Measurements from ENCODE around the gene PADI3.

Gene PADI3, protein sequence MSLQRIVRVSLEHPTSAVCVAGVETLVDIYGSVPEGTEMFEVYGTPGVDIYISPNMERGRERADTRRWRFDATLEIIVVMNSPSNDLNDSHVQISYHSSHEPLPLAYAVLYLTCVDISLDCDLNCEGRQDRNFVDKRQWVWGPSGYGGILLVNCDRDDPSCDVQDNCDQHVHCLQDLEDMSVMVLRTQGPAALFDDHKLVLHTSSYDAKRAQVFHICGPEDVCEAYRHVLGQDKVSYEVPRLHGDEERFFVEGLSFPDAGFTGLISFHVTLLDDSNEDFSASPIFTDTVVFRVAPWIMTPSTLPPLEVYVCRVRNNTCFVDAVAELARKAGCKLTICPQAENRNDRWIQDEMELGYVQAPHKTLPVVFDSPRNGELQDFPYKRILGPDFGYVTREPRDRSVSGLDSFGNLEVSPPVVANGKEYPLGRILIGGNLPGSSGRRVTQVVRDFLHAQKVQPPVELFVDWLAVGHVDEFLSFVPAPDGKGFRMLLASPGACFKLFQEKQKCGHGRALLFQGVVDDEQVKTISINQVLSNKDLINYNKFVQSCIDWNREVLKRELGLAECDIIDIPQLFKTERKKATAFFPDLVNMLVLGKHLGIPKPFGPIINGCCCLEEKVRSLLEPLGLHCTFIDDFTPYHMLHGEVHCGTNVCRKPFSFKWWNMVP
- long read RNA-seq, donor 1 = 0 reads
- long read RNA-seq, donor 2 = 0 reads
- long read RNA-seq, donor 3 = 0 reads
- long read RNA-seq, donor 4 = 0 reads
- long read RNA-seq, donor 5 = 0 reads
- long read RNA-seq, donor 6 = 0 reads
- long read RNA-seq, donor 7 = 0 reads
- long read RNA-seq, donor 8 = 0 reads

DNA sequence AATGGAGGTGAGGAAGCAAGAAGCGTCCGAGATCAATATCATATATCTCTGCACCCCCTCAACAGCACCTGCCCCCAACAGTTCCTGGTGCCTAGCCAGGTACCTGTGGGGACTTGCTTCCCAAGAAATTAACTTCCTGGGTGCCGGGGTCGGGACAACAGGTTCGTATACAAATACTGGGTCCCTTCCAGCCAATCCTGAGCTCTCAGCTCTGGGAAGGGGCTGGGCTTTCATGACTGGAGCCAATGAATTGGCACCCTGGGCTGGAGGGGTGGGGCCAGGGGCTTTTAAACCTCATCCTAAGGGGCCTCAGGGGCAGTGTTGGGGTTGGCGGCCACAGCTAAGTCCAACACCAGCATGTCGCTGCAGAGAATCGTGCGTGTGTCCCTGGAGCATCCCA lies at the start of gene PADI3:
Gene PADI3 (plus strand): TSS at position 318 of the 400 bp plus-strand sequence. CDS start 40 bp downstream, at position 358.
- no peak for DNase-seq

DNA sequence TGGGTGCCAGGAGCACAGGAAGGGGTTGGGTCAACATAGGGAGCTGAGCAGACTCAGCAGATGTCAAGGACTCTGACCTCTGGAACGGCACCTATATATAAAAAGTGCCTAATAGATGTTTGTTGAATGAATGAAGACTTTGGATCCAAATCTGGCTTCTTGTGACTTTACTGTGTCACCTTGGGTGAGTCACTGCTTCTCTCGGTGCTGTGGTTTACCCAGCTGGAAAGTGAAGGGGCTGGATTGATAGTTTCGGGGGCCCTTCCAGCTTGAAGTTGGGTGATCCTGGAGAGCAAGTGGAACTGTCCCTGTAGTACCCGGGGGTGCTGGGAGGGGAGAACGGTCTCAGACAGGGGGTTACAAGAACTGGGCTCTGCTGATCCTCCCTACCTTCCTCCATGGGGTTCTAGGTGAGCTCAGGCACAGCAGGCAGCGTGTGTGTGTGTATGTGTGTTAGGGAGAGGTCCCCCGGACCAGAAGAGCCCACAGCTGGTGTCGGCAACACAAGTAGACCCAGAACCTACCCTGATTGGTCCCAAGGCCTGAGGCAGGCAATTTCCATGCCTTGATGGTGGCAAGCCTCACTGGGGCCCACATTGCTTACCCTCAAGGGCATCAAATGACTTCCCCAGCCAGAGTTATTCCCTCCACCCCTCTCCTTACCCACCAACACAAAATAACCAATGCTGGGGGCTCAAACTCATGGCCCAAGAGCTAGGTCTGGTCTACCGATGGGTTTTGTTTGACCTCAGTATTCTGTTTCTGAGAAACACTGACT lies 49.4 kb upstream of the PADI3 start:
- no peak for DNase-seq

DNA sequence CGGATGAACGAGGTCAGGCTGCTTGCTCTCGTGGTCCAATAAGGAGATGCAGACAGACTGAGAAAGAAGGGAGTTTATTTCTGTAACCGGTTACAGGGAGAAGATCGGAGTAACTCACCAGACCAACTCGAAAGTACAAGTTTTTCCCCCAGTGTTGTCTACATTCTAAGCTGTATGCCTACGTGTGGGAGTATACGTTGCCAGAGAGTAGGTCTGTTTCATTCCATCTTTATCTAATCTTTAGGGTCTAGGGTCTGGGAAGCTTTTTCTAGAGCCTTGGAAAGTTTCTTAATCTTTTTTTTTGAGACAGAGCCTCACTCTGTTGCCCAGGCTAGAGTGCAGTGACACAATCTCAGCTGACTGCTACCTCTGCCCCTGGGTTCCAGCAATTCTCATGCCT lies 48.7 kb upstream of the PADI3 start:
- DNase-seq = no peak

DNA sequence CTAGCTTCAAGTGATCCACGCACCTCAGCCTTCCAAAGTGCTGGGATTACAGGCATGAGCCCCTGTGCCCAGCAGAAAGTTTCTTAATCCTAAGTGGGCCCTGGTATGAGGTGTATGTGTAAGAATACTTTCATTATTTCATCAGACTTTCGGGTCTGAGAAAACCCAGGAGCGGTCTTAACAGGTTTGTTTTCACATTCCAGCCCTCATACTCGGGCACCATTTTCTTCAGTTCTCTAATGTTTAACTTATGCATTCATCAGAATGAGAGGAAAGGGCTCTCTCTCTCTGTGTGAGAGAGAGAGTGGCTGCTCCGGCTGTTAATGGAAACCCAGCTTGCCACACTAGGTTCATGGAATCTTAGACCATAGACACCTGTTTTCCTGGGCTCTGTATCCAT lies 48.1 kb upstream of the PADI3 start:
- no peak for DNase-seq

DNA sequence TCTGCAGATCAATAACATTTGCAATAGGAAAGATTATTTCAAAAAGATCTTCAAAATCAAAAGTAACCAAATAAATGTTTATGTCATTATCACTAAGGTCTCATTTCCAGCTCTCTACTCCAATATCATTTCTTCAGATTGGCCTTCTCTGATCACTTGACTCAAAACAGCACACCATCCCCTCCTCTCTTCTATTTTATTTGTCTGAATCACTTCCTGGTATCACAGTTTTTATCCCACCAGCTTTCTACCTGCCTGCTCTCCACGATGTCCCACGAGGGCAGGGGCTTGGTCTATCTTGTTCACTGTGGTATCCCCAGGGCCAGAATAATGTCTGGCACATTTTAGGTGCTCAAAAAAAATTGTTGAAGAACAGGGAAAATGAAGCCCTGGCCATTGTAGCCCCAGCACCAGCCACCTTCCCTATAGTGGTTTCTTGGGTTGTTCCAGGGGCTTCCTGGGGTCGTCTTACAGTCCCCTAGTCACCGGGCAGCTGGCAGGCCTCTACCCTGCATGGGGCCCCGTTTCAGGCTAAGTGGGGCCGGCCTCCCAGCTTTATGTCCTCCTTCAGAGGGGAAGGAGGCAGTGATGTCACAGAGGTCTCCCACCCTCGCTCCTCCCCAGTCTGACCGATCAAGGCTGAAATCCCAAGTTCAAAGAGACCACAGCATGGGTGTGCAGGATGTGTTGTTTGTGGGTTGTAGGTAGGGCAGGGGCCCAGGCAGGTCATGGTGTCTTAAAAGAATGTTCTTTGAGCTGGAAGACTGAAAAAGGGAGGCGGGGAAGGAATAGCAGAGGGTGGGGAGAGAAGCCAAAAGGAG lies 47.5 kb upstream of the PADI3 start:
- DNase-seq = no peak

DNA sequence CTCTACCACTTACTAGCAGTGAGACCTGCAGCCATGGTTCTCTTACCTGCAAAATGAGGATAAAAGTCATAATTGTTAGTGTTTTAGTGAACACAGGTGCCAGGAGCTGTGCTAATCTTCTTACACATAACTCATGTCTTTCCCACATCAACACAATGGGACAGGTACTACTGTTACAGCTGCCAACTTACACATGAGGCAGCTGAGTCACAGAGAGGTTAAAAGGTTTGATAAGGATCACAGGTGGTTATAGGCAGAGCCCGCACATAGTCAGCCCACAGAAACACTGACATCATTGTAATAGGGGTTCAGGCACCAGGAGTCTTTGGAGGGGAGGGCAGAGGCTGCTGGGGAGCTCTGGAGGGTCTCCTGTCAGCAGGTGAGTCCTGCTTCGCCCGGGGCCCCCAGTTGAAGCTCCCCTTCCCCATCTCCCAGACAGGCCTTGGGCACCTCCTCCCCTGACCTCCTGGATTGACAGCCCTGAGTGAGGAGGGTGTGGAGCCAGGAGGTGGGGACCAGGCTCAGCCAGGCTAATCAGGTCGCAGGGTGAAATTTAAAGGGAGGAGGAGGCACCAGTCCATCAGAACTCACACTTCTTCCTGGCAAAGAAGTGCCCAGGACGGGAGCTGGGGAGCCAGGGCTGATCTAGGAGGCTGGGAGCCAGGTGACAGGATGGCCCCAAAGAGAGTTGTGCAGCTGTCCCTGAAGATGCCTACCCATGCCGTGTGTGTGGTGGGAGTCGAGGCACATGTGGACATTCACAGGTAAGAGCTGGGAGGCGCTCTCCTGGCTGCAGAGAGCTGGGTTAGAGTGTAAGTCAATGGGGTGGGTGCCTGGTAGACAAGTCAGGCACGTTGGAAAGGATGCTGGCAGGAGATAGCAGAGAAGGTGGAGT lies 44.1 kb upstream of the PADI3 start, which contains the start of gene PADI1:
Gene PADI1 (plus strand): TSS at position 583 of the 895 bp plus-strand sequence. CDS start 90 bp downstream, at position 673.
- DNase-seq = no peak

DNA sequence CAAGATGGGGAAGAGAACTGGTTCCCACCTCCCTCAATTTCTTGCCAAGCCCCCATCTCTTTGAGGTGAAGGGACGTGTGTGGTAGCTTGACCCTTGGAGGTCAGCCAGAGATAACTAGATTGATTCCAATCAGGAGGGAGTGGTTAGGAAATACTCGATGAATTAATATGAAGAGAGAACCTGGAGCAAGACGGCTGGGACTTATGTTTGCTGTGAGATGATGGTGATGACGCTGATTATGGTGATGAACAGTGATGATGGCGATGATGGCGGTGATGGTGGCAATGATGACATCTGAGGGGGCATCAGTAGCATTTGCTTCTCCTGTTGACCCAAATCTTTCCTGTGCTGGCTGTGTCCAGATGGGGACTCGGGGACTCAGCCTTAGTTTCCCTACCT lies 43.2 kb upstream of the PADI3 start:
- DNase-seq = no peak

DNA sequence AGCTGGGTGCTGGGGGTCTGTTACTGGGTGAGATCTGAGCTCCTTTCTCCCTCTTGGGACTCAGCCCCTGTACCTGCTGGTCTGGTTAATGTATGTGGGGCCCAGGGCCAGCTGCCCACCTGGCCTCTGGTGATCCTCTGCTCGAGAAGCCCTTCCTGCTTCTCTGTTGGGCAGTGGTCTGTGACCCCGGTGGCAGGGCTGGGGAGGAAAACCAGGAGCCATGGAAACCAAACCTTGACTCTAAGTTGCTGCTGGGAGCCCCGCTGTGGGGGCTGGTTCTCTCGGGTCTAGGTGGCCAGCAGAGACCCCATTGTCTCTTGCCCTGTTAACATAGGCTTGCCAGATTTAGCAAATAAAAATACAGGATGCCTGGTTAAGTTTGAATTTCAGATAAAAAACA lies 42.7 kb upstream of the PADI3 start:
- no peak for DNase-seq

DNA sequence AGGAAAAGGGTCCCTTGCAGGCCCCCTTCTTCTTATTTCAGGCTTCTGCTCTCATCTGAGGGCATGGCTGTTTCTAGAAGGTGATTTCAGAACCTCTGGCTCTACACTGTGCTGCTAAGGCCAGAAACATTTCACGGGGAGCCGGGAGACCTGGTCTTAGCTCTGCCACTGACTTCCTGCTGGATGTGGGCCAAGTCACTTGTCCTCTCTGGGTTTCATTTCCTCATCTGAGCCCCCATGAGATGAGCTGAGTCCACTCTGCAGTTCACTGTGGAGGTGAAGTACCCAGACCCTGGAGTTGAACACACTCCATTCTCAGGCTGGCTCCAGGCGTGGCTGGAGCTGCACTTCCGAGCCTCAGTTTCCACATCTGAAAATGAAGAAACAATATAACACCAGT lies 41.9 kb upstream of the PADI3 start:
- DNase-seq = no peak

DNA sequence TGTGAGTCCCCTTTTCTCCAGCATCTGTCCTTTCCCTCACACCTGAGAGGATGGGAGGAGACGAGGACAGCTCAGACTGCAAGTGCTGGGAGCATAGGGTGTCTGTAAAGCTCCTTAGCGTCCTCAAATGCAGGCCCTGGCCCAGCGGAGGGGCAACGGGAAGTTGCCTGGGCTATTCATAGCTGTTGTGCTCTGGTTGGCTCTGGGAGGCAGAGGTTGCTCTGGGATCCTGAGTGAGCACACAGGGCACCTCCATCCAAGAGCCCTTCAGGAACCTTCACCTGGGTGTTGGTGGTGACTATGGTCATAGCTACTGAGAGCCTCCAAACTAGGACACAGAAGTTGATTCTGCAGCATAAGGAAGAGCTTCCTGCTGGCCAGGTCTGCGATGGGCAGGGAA lies 41.4 kb upstream of the PADI3 start:
- DNase-seq = no peak

DNA sequence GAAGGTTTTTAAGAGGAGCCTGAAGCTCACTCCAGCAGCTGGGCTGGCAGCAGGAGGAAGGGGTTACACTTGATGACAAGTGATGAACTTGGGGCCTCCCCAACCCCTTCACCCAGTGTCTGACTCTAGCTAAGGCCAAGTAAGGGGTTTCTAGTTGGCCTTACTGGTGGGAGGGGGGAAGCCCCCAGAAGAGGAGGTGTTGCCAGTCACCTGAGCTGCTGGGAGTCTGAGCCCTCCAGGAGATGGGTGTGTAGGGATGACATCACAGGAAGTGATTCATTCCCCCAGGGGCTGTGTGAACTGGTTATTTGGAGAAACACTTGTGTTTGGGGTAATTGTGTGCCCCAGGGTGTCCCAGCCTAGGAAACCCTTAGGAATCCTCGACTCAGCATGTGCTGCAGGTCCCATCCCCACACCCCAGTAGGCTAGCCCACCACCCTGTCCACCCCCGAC lies 40.9 kb upstream of the PADI3 start:
- no peak for DNase-seq

DNA sequence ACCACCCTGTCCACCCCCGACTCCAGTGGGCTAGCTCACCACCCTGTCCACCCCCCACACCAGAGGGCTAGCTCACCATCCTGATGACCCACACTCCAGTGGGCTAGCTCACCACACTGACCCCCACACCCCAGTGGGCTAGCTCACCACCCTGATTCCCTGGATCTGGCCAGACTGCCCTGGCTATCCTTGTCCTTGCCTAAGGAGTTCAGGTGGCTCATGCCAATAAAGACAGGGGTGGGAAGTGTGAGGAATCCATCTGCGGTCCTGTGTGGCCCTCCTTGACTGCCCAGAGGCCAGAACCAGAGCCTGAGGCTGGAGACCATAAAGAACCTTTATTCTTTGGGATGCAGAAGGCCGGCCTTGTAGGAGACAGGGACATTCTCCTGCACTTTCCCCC lies 40.4 kb upstream of the PADI3 start:
- DNase-seq = no peak

DNA sequence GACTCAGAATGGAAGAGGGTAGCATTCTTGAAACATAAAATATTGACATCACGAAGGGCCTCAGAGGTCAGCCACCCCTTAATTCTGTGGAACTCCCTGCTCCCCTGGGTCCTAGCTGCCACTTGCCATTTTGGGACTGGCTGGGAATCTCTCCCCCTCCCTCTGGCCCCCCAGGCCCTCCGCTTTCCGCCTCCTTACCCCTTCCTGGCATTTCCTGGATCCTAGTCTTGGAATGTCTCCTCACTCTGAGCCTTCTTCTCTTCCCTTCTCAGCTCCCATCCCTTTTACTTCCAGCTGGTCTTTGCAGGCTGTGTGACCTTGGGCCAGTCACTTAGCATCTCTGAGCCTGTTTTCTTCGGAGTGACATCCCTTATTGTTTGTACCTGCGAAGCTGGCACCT lies 39.5 kb upstream of the PADI3 start:
- DNase-seq = no peak

DNA sequence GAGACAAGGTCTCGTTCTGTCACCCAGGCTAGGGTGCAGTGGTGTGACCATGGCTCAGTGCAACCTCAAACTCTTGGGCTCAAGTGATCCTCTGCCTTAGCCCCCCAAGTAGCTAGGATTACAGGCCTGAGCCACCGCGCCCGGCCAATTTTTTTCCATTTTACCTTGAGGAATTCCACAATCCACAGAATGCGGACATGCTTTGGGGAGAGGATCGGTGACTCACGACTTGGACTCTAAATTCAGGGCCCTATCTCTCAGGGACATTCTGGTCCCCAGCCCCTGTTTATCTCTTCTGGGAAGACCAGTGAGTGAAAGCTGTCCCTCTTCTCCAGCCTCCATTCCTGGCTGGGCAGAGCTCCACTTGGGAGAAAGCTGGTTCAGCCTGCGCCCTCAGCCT lies 38.7 kb upstream of the PADI3 start:
- no peak for DNase-seq

DNA sequence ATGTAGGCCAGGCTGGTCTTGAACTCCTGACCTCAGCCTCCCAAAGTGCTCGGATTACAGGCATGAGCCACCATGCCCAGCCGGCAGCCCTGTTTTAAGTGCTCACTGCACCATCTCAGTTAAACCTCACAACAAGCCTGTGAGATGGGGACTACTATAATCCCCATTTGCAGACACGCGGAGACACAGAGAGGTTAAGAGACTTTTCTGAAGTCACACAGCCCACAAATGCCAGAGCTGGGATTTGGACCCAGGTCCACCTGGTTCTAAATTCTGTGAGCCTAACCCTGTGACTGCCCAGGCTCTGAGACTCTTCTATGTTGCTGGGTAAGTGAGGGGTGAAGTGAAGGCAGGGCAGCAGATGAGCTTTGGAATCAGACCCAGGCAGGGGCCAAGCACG lies 37.5 kb upstream of the PADI3 start:
- DNase-seq = no peak

DNA sequence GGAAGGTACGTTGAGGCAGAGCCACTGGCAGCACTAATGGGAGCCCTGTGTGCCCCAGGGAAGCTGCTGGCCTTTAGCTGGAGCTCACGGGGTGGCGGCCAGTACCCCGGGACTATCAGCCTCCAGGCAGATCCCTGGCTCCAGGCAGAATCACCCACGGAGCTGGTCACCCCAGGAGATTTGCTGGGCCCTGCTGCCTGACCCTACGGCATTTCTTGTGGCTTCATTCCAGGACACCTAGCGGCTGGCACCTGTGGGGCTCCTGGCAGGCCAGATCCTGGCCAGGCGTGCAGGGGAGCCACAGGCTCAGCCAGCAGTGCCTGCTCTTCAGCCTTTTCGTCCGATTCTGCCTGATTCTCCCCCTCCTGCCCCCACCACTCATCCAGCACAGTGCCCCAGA lies 36.9 kb upstream of the PADI3 start:
- no peak for DNase-seq

DNA sequence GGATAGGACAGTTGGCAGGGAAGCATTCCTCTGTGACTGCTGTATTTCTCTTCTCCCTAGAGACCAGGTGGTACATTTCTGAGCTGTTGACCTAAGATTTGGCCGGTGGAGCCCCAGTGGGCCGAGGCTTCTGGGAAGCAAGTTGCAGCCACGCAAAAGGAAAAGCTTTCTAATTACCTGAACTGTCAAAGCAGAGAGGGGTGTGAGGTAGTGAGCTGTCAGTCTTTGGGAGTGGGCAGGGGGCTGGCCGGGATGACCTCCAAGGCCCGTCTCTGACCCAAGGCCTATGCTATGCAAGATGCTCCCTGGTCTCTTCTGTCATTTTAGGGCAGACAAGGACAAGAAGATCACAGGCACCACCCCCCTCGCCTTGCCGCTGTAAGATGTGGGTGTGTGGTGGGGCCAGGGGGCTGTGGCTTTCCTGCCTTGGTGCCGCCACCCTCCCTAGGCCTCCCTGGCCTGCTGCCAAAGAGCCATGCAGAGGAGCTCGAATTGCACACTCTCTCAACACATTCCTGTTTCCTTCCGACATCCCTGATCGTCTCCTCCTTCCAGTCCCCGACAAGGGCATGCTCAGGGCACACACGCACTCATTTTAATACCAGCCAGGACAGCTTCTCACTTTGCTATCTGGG lies 36.3 kb upstream of the PADI3 start:
- peak; percentile 64 for DNase-seq

DNA sequence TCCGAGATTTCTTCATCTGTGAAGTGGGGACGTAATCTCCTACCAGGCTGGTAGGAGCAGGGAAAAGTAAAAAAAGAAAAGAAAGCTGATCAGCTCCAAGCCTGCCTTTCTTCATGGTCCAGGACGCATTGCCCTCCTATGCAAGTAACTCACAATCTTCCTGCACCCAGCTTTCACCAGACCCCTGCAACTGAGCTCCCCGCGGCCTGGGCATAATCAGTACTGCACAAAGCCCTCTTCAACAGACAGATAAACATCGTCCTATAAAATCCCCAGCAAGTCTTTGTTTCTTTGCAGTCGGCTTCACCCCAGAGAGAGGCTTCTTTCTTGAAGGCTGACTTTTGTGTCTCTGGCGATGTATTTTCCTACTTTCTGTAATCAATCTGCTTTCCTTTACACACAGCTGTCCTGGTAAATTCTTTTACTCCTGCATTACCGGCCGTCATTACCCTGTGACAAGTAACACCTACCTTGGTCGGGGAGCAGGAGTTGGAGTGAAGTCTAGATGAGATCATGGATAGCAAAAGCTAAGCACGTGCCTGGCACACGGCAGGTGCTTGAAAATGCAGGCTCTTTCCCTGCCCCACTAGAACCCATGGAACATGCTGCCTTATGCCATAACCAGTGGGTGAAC lies 35.6 kb upstream of the PADI3 start:
- no peak for DNase-seq

DNA sequence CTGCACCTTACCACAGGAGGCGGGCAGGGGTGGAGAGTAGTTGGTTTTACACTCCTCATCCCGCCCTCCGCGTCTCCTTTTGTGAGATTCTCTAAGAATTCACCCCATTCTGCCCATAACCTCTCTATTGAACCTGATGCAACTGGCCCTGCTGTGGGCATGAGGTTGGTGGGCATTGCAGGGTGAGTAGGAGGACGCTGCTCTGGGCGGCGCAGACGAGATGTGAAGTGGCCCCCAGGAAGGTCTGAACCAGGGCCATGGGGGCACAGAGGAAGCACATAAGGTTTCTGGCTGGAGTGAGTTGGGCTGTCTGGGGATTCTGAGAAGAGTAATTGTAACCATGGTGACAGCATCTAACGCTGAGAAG lies 35.1 kb upstream of the PADI3 start:
- DNase-seq = no peak

Measured in right kidney (tissue), 9 donors.